ENCODE measurements around the gene MTA1. TPM values are rescaled to one million over a fixed set of nuclear protein-coding genes. Genes with fewer than 3 reads are reported as not detected.
A peak's percentile ranks its signal among the peaks of the same experiment; 100 is the strongest.

MTA1 gene
- 100 to 1,000 TPM in 1 of 2 donors, 10 to 100 TPM in 1; 93.4 to 252 TPM for total RNA-seq

GRCh38 chr14:105419195-105420091 is at the start of gene MTA1:
Gene MTA1 (plus strand): TSS chr14:105419827. CDS start chr14:105420036, 209 bp downstream.
- no peaks in the 10 kb centered on the region for H3K36me3 Mint-ChIP-seq
- H3K9me3 Mint-ChIP-seq = no peaks in the 10 kb centered on the region
- H3K27ac Mint-ChIP-seq = peak within 1 kb of the TSS; percentile 82 to 86
- peaks cover 11 to 22% of the 10 kb centered on the region in 2 donors for H3K4me1 Mint-ChIP-seq (ENCODE audit: low read depth in 2 of 2)
- peak; percentile 83 to 89 for ATAC-seq
- no peak for DNase-seq (ENCODE audit: low spot score)
- H3K27me3 Mint-ChIP-seq = no peaks in the 10 kb centered on the region
- H3K4me3 Mint-ChIP-seq = peak within 1 kb of the TSS; percentile 90

GRCh38 chr14:105374389-105374788 is 45.2 kb upstream of the MTA1 start:
- no peak for DNase-seq (ENCODE audit: low spot score)
- Mint-ChIP-seq H3K27me3 (no peaks in the 10 kb centered on the region), H3K9me3 (no peaks in the 10 kb centered on the region), H3K36me3 (no peaks in the 10 kb centered on the region), H3K27ac (no peak overlapping the region), H3K4me1 (ENCODE audit: low read depth in 2 of 2) (peaks cover 15 to 21% of the 10 kb centered on the region in 2 donors), H3K4me3 (no peak overlapping the region)
- no peak for ATAC-seq

- DNase-seq (ENCODE audit: low spot score) = no peak
- peak; percentile 77 to 81 for ATAC-seq
- Mint-ChIP-seq H3K9me3 (no peaks in the 10 kb centered on the region), H3K4me1 (ENCODE audit: low read depth in 2 of 2) (peaks cover 15 to 21% of the 10 kb centered on the region in 2 donors), H3K27ac (peak overlapping the region; percentile 69 to 80), H3K36me3 (no peaks in the 10 kb centered on the region), H3K27me3 (no peaks in the 10 kb centered on the region), H3K4me3 (peak overlapping the region; percentile 71)
These were observed 44.0 kb upstream of the MTA1 start for GRCh38 chr14:105375635-105376057.

GRCh38 chr14:105376521-105377440 is 42.8 kb upstream of the MTA1 start:
- Mint-ChIP-seq H3K36me3 (no peaks in the 10 kb centered on the region), H3K4me3 (no peak overlapping the region), H3K27me3 (no peaks in the 10 kb centered on the region), H3K9me3 (no peaks in the 10 kb centered on the region), H3K4me1 (ENCODE audit: low read depth in 2 of 2) (peaks cover 10 to 18% of the 10 kb centered on the region in 2 donors), H3K27ac (no peak overlapping the region)
- DNase-seq (ENCODE audit: low spot score) (no peak), ATAC-seq (no peak)

GRCh38 chr14:105377555-105378182 is 42.0 kb upstream of the MTA1 start:
- H3K27me3 Mint-ChIP-seq = no peaks in the 10 kb centered on the region
- no peak overlapping the region for H3K4me3 Mint-ChIP-seq
- DNase-seq (ENCODE audit: low spot score) (no peak), ATAC-seq (no peak)
- no peaks in the 10 kb centered on the region for H3K9me3 Mint-ChIP-seq
- H3K27ac Mint-ChIP-seq = no peak overlapping the region
- peaks cover 10 to 18% of the 10 kb centered on the region in 2 donors for H3K4me1 Mint-ChIP-seq (ENCODE audit: low read depth in 2 of 2)
- no peaks in the 10 kb centered on the region for H3K36me3 Mint-ChIP-seq

GRCh38 chr14:105378199-105378598 is 41.4 kb upstream of the MTA1 start:
- no peak overlapping the region for H3K27ac Mint-ChIP-seq
- H3K9me3 Mint-ChIP-seq = no peaks in the 10 kb centered on the region
- no peak for ATAC-seq
- H3K27me3 Mint-ChIP-seq = no peaks in the 10 kb centered on the region
- no peak for DNase-seq (ENCODE audit: low spot score)
- peaks cover 10 to 18% of the 10 kb centered on the region in 2 donors for H3K4me1 Mint-ChIP-seq (ENCODE audit: low read depth in 2 of 2)
- no peaks in the 10 kb centered on the region for H3K36me3 Mint-ChIP-seq
- no peak overlapping the region for H3K4me3 Mint-ChIP-seq

GRCh38 chr14:105378873-105379685 is 40.5 kb upstream of the MTA1 start:
- Mint-ChIP-seq H3K9me3 (no peaks in the 10 kb centered on the region), H3K4me1 (ENCODE audit: low read depth in 2 of 2) (peaks cover 10 to 18% of the 10 kb centered on the region in 2 donors), H3K4me3 (no peak overlapping the region), H3K36me3 (no peaks in the 10 kb centered on the region), H3K27ac (no peak overlapping the region), H3K27me3 (no peaks in the 10 kb centered on the region)
- DNase-seq (ENCODE audit: low spot score) (no peak), ATAC-seq (no peak)

- no peak overlapping the region for H3K4me3 Mint-ChIP-seq
- peak in 1 of 2 donors; percentile 3 for ATAC-seq
- H3K27me3 Mint-ChIP-seq = no peaks in the 10 kb centered on the region
- H3K4me1 Mint-ChIP-seq (ENCODE audit: low read depth in 2 of 2) = peaks cover 10 to 18% of the 10 kb centered on the region in 2 donors
- H3K9me3 Mint-ChIP-seq = no peaks in the 10 kb centered on the region
- no peaks in the 10 kb centered on the region for H3K36me3 Mint-ChIP-seq
- no peak overlapping the region for H3K27ac Mint-ChIP-seq
- no peak for DNase-seq (ENCODE audit: low spot score)
These were observed 39.7 kb upstream of the MTA1 start for GRCh38 chr14:105379946-105380345.

- H3K9me3 Mint-ChIP-seq = no peaks in the 10 kb centered on the region
- H3K36me3 Mint-ChIP-seq = no peaks in the 10 kb centered on the region
- H3K27me3 Mint-ChIP-seq = no peaks in the 10 kb centered on the region
- no peak for DNase-seq (ENCODE audit: low spot score)
- H3K4me3 Mint-ChIP-seq = no peak overlapping the region
- peaks cover 4 to 14% of the 10 kb centered on the region in 2 donors for H3K4me1 Mint-ChIP-seq (ENCODE audit: low read depth in 2 of 2)
- H3K27ac Mint-ChIP-seq = no peak overlapping the region
- ATAC-seq = no peak
These were observed 38.9 kb upstream of the MTA1 start for GRCh38 chr14:105380756-105381155.

- DNase-seq (ENCODE audit: low spot score) (no peak), ATAC-seq (no peak)
- H3K4me3 Mint-ChIP-seq = no peak overlapping the region
- no peaks in the 10 kb centered on the region for H3K9me3 Mint-ChIP-seq
- peaks cover 0 to 10% of the 10 kb centered on the region in 2 donors for H3K4me1 Mint-ChIP-seq (ENCODE audit: low read depth in 2 of 2)
- no peaks in the 10 kb centered on the region for H3K27me3 Mint-ChIP-seq
- no peaks in the 10 kb centered on the region for H3K36me3 Mint-ChIP-seq
- no peak overlapping the region for H3K27ac Mint-ChIP-seq
These were observed 37.9 kb upstream of the MTA1 start for GRCh38 chr14:105381446-105382342.

- H3K36me3 Mint-ChIP-seq = no peaks in the 10 kb centered on the region
These were observed 37.1 kb upstream of the MTA1 start for GRCh38 chr14:105382343-105383082.

More at GRCh38 chr14:105382343-105383082, 37.1 kb upstream of the MTA1 start:
- Mint-ChIP-seq H3K27ac (no peak overlapping the region), H3K4me1 (ENCODE audit: low read depth in 2 of 2) (peaks cover 0 to 10% of the 10 kb centered on the region in 2 donors), H3K9me3 (no peaks in the 10 kb centered on the region), H3K27me3 (no peaks in the 10 kb centered on the region), H3K4me3 (no peak overlapping the region)
- DNase-seq (ENCODE audit: low spot score) (no peak), ATAC-seq (no peak)
